ENCODE results near the gene SLC2A10. TPM values are rescaled to one million over a fixed set of nuclear protein-coding genes. Genes with fewer than 3 reads are reported as not detected.

The SLC2A10 gene
- polyA plus RNA-seq, 1 experiment = 41.9 TPM

DNA sequence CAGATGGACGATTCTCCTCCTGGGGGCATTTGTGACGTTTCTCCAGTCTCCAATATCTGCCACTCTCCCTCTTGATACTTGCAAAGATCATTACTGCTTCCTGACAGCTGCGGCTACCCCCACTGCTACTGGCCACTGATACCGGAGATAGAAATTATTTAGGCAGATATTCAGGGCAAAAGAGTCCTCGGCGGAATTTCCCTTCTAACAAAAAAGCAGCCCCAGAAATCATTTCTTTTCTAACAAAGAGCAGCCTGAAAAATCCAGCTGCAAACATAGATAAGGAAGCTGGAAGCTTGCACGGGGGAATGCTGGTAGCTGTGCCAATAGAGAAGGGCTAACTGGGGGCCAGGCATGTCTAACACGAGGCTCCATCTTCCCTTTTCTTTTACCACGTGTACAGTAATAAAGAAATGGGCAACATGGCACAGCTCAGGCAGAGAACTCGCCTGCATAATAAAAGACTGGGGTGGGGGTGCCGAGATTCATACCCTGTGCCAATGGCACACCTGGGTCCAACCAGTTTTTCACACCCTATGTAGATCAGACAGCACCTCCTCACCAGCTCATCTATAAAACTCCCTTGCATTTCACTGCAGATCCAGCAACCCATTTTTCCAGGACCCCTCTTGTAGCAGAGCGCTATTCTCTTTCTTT is 26.3 kb upstream of the SLC2A10 start:
- no peak for DNase-seq (ENCODE audit: low read depth)
- TF ChIP-seq CTCF (IDR thresholded peaks at IDR 0.05; ENCODE audit: insufficient read depth, low read depth, low read length) = no peak
- Histone ChIP-seq H3K27me3 (ENCODE audit: control insufficient read depth, insufficient read depth, low read length) (no peaks in the 10 kb centered on the region), H3K36me3 (ENCODE audit: control insufficient read depth, insufficient read depth, low read length) (peaks cover 6% of the 10 kb centered on the region), H3K4me3 (ENCODE audit: low read depth, low read length) (peak overlapping the region; percentile 44)
- CTCF ChIA-PET = interaction anchor here (0.7 to 6.2 kb wide), 6 partner anchors 10 to 162 kb away, joined by 3 to 60 read pairs (median 4); no protein-coding TSS in a partner anchor
- POLR2A ChIA-PET = no interaction called here

- no peaks in the 10 kb centered on the region for H3K27me3 ChIP-seq (ENCODE audit: control insufficient read depth, insufficient read depth, low read length)
- H3K36me3 ChIP-seq (ENCODE audit: control insufficient read depth, insufficient read depth, low read length) = peaks cover 6% of the 10 kb centered on the region
- ChIA-PET CTCF (interaction anchor here (1.4 to 6.2 kb wide), 3 partner anchors 11 to 162 kb away, joined by 4 to 60 read pairs (median 6); no protein-coding TSS in a partner anchor), POLR2A (no interaction called here)
- H3K4me3 ChIP-seq (ENCODE audit: low read depth, low read length) = peak overlapping the region; percentile 44
- no peak for TF ChIP-seq CTCF (IDR thresholded peaks at IDR 0.05; ENCODE audit: insufficient read depth, low read depth, low read length)
- DNase-seq (ENCODE audit: low read depth) = no peak
These were observed 25.8 kb upstream of the SLC2A10 start for GRCh38 chr20:46683668-46683938.

DNA sequence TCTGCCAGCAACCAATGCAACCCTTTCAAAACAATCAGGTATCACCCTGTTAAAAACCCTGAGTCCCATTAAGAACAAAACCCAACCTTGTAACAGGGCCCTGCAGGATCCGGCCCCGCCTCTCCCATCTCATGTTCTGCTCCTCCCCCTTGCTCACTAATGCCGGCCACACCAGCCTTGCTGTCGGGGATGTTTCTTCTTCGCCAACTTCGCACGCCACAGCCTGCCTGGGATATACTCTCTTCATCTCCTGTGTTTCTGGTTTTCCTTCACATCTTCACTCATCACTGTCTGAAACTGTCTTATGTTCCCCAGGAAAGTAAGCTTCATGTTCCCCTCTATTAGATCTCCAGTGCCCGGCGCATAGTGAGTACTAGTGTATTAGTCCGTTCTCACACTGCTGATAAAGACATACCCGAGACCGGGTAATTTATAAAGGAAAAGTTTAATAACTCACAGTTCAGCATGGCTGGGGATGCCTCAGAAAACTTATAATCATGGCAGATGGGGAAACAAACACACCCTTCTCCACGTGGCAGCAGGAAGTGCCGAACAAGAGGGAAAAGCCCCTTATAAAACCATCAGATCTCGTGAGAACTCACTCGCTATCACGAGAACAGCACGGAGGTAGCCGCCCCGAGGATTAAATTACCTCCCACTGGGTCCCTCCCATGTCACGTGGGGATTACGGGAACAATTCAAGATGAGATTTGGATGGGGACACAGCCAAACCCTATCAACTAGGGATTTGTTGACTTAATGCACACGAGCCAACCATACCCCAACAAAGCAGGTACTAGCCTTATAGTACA is 25.3 kb upstream of the SLC2A10 start:
- Histone ChIP-seq H3K4me3 (ENCODE audit: low read depth, low read length) (peak overlapping the region; percentile 44), H3K27me3 (ENCODE audit: control insufficient read depth, insufficient read depth, low read length) (no peaks in the 10 kb centered on the region), H3K36me3 (ENCODE audit: control insufficient read depth, insufficient read depth, low read length) (peaks cover 6% of the 10 kb centered on the region)
- POLR2A ChIA-PET = no interaction called here
- no peak for TF ChIP-seq CTCF (IDR thresholded peaks at IDR 0.05; ENCODE audit: insufficient read depth, low read depth, low read length)
- CTCF ChIA-PET = interaction anchor here (1.4 to 6.2 kb wide), 3 partner anchors 11 to 163 kb away, joined by 4 to 60 read pairs (median 6); no protein-coding TSS in a partner anchor
- no peak for DNase-seq (ENCODE audit: low read depth)

DNA sequence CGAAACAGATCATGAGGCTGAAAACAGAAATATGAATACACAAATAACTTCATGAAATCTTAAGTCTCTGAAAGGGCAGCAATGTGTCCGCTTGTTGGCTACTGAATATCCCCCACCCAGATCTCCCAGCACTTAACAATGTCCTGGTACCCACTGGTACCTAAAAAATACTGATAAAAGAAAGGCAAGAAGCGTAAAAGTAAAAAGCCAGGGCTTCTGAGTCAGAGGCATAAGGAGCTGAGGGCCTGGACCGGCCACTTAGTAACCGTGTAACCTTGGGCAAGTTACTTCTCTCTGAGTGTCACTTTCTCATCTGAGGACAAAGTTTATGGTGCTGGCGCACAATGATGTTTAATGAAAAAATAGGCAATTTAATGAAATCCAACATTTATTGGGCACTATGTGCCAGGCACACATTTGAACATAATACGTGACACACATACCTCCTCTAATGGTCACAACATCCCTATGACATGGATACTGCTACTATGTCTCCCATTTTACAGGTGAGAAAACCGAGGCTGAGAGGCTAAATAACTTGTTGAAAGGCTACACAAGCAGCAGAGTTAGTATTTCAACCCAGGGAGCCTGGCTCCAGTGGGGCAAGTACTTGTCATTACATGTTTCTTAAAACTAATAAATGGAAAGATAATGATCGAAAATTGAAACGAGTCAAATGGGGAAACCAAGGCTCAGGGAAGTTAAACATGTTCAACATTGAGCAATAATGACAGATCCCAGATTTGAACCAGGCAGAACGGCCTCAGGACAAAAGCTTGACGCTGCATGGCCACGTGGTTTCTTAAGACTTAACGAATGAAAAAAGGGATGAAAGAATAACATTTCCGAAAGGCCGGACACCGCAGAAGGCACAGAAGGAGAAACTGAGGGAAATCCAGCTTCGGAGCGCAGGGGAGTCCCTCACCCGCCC is 21.0 kb upstream of the SLC2A10 start:
- DNase-seq (ENCODE audit: low read depth) = no peak
- Histone ChIP-seq H3K27me3 (ENCODE audit: control insufficient read depth, insufficient read depth, low read length) (no peaks in the 10 kb centered on the region), H3K36me3 (ENCODE audit: control insufficient read depth, insufficient read depth, low read length) (no peaks in the 10 kb centered on the region; the same call in 1 of the 2 replicates), H3K4me3 (ENCODE audit: low read depth, low read length) (peak overlapping the region; percentile 78)
- no peak for TF ChIP-seq CTCF (IDR thresholded peaks at IDR 0.05; ENCODE audit: insufficient read depth, low read depth, low read length)
- ChIA-PET POLR2A (no interaction called here), CTCF (interaction anchor here (0.7 to 1.7 kb wide), 4 partner anchors 17 to 427 kb away, joined by 3 to 4 read pairs (median 4); no protein-coding TSS in a partner anchor)

All from BJ (cell line).